Sigmoid colon (tissue), 7 donors: ENCODE measurements around the gene USP24. TPM values are rescaled to one million over a fixed set of nuclear protein-coding genes. Genes with fewer than 3 reads are reported as not detected.

Source experiments
- DNase-seq: peaks from one replicate; pipeline ENCODE4 v3.0.0-alpha.2; 2019
- H3K27ac ChIP-seq, 4 donors: fragments of 200-600 bp; sonication (generic); one replicate each; pipeline ENCODE4 v1.5.1; 2016 to 2019; ENCODE audit warnings: mild to moderate bottlenecking in 1 of 4
- H3K27me3 ChIP-seq, 3 donors: fragments of 200-600 bp; sonication (generic); one replicate each; pipeline ENCODE4 v1.5.1; 2019; ENCODE audit warnings: mild to moderate bottlenecking in 1 of 3
- H3K36me3 ChIP-seq, 4 donors: fragments of 200-600 bp; sonication (generic); one replicate each; pipeline ENCODE4 v1.5.1; 2016 to 2019
- H3K4me1 ChIP-seq, 4 donors: fragments of 200-600 bp; sonication (generic); one replicate each; pipeline ENCODE4 v1.5.1; 2017 to 2019
- H3K4me3 ChIP-seq, 4 donors: fragments of 200-600 bp; sonication (generic); one replicate each; pipeline ENCODE4 v1.5.1; 2017 to 2019; ENCODE audit warnings: mild to moderate bottlenecking in 2 of 4, moderate library complexity in 1 of 4
- H3K9me3 ChIP-seq, 4 donors: fragments of 200-600 bp in 3 of 4; sonication (generic) in 3 of 4; one replicate each; pipeline versions ENCODE4 v1.5.1 to v1.6.1; 2013 to 2019
- EP300 ChIP-seq, 4 donors: sonication (generic); formaldehyde crosslinking; IDR thresholded peaks; one replicate each; pipeline ENCODE4 v1.6.1; 2017; ENCODE audit warnings: antibody characterized with exemption in 4 of 4
- POLR2A ChIP-seq, 2 donors: fragments of 450-650 bp; IDR thresholded peaks; one replicate each; pipeline ENCODE4 v1.6.1; 2016; ENCODE audit warnings: antibody characterized with exemption in 2 of 2, mild to moderate bottlenecking in 2 of 2, moderate library complexity in 2 of 2
- POLR2AphosphoS5 ChIP-seq, 4 donors: sonication (generic); formaldehyde crosslinking; IDR thresholded peaks; one replicate each; pipeline ENCODE4 v1.6.1; 2017; ENCODE audit warnings: antibody characterized with exemption in 4 of 4
- WGBS, 2 donors: extraction: QIAGEN DNeasy Blood & Tissue Kit; methylation state at CpG; one replicate each; pipeline ENCODE4 v1.1.7; 2013; 5-methylcytosine and 5-hydroxymethylcytosine counted together
- intact Hi-C: fragments of 100-400 bp; cut with DNase I; formaldehyde crosslinking; loops from one replicate; pipeline ENCODE4 v1.15.1; 2023
- polyA plus RNA-seq, 3 donors: library from polyadenylated mRNA; stranded (reverse); fragments of 200-250 nt; gene quantifications; one replicate each; pipeline ENCODE4 v1.2.3, GENCODE V29; 2013
- total RNA-seq, 4 donors: library from RNA; depleted of rRNA; stranded (reverse); fragments of >200 nt; gene quantifications; one replicate each; pipeline ENCODE4 v1.1.0, GENCODE V29; 2016
- TF ChIP-seq, protein P1 (sequence below), 4 experiments: fragments of 450-650 bp in 3 of 4; fragments of 200-600 bp in 1 of 4; IDR thresholded peaks; one replicate each; pipeline ENCODE4 v1.5.1; 2016 to 2019; ENCODE audit warnings: antibody characterized with exemption in 4 of 4, mild to moderate bottlenecking in 3 of 4, moderate library complexity in 2 of 4
- donor health status: healthy with polysubstance abuse.
- donor health status: Bipolar disorder and iron deficiency.
- donor health status: healthy.

Gene USP24
- total and polyA plus RNA-seq, 7 donors, result 3.6 to 66.2 (median 46.4) TPM

DNA sequence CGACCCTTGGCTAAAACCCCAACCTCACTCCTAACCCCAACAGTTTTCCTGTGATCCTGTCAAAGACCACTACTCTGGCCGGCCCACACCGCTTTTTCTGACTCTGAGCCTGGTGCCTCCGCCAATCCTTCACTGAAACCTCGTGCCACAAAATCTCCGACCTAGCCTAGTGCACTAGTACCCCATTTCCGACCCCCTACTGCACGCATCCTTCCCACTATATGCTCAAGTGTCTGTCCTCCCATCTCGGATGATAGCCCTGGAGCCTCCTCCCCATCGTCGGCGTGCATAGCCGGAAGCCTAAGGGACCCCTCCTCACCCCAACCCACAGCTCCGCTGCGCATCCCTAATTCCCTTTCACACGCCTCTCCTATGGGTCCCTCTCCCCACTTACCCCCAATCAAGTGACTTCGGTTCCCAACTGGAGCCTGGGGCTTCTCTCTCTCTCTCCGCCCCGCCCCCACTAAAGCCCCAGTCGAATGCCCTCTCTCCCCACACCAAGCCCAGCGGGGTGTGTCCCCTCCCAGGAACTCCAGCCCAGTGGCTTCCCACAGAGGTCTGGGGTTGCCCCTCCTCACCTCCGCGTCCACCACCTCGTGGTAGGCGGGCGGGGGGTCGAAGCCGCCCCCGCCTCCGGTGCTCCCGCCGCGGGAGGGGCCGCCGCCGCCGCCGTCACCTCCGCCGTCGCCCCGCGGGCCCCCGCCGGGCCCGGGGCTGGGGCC is 791 bp downstream of the USP24 start:
- Histone ChIP-seq H3K27ac (peak overlapping the region; percentile 94 to 97 (median 96)), H3K4me1 (peaks cover 0 to 56% (median 43%) of the 10 kb centered on the region in 4 donors), H3K9me3 (no peaks in the 10 kb centered on the region), H3K4me3 (peak overlapping the region; percentile 61 to 93 (median 72)), H3K27me3 (no peaks in the 10 kb centered on the region), H3K36me3 (no peaks in the 10 kb centered on the region)
- intact Hi-C loops, result no loop called here
- WGBS, 2 donors, result 1% methylated on average over 46 of the region's 46 CpGs
- peak; percentile 71 for DNase-seq
- TF ChIP-seq POLR2AphosphoS5 (IDR thresholded peaks at IDR 0.05) (no peak), POLR2A (IDR thresholded peaks at IDR 0.05) (no peak), EP300 (IDR thresholded peaks at IDR 0.05) (no peak)
- TF ChIP-seq, protein P1, sequence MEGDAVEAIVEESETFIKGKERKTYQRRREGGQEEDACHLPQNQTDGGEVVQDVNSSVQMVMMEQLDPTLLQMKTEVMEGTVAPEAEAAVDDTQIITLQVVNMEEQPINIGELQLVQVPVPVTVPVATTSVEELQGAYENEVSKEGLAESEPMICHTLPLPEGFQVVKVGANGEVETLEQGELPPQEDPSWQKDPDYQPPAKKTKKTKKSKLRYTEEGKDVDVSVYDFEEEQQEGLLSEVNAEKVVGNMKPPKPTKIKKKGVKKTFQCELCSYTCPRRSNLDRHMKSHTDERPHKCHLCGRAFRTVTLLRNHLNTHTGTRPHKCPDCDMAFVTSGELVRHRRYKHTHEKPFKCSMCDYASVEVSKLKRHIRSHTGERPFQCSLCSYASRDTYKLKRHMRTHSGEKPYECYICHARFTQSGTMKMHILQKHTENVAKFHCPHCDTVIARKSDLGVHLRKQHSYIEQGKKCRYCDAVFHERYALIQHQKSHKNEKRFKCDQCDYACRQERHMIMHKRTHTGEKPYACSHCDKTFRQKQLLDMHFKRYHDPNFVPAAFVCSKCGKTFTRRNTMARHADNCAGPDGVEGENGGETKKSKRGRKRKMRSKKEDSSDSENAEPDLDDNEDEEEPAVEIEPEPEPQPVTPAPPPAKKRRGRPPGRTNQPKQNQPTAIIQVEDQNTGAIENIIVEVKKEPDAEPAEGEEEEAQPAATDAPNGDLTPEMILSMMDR (IDR thresholded peaks at IDR 0.05), result no peak

DNA sequence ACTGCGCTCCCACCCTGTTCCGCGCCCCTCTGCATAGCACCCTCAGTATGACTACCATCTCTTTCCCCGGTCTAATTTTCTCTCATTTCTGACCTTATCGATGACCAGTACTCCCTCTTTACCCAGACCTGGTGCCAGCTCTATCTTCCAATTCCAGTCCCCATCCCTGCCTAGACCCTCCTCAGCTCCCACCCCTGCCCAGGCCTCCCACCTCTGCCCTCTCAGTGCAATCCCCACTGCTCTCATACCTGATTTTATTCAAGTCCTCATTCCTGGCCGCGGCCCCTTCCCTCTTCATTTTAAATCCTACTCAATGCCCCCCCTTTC is 1.3 kb downstream of the USP24 start:
- TF ChIP-seq, protein P1 (IDR thresholded peaks at IDR 0.05), result no peak
- no peak for TF ChIP-seq POLR2AphosphoS5 (IDR thresholded peaks at IDR 0.05)
- no peak for TF ChIP-seq EP300 (IDR thresholded peaks at IDR 0.05)
- TF ChIP-seq POLR2A (IDR thresholded peaks at IDR 0.05), result no peak
- DNase-seq, result peak; percentile 63
- intact Hi-C loops, result no loop called here
- Histone ChIP-seq H3K27me3 (no peaks in the 10 kb centered on the region), H3K4me3 (peak overlapping the region; percentile 61 to 93 (median 72)), H3K4me1 (peaks cover 0 to 62% (median 48%) of the 10 kb centered on the region in 4 donors), H3K27ac (peak overlapping the region; percentile 94 to 97 (median 96)), H3K9me3 (no peaks in the 10 kb centered on the region), H3K36me3 (no peaks in the 10 kb centered on the region)
- 7 to 8% methylated on average over 7 of the region's 7 CpGs for WGBS, 2 donors

DNA sequence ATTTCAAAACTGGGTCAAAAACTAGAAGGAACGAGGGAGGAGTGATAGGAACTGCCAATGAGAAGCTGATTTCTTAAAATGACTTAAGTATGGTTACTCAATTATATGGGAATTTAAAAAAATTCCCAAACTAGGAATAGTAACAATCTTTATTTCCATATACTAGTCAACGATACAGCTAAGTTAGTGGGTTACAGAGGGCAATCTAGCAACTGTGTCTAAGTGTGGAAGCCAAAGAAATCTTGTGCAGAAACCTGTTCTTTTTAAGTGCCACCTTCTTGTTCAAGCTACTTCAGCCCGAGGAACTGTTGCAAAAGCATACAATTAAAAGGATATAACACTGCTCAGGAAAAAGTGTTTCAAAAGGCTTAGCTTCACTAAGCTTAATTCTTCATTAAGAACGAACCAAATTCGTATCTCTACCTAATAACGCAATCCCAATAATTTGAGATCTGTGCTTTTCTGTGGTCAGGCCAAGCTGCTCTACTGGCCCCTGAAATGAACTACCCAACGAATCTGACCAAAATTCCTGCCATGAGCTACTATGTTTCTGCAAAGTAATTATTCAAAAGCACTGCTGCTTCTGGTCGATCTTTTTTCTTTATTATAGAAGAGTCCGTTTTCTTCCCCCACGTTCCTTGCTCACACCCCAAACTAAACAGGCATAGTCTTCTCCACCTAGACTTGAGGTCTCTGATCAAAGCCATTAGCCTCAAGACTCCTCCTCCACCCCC is 1.8 kb downstream of the USP24 start:
- intact Hi-C loops, result no loop called here
- peaks cover 0 to 66% (median 54%) of the 10 kb centered on the region in 4 donors for H3K4me1 ChIP-seq
- peak overlapping the region; percentile 94 to 97 (median 96) for H3K27ac ChIP-seq
- no peak for DNase-seq
- no peaks in the 10 kb centered on the region for H3K27me3 ChIP-seq
- no peaks in the 10 kb centered on the region for H3K36me3 ChIP-seq
- H3K9me3 ChIP-seq, result no peaks in the 10 kb centered on the region
- H3K4me3 ChIP-seq, result peak overlapping the region; percentile 61 to 93 (median 72)
- 21 to 23% methylated on average over 10 of the region's 10 CpGs for WGBS, 2 donors
- TF ChIP-seq POLR2A (IDR thresholded peaks at IDR 0.05) (no peak), POLR2AphosphoS5 (IDR thresholded peaks at IDR 0.05) (no peak), EP300 (IDR thresholded peaks at IDR 0.05) (no peak)

DNA sequence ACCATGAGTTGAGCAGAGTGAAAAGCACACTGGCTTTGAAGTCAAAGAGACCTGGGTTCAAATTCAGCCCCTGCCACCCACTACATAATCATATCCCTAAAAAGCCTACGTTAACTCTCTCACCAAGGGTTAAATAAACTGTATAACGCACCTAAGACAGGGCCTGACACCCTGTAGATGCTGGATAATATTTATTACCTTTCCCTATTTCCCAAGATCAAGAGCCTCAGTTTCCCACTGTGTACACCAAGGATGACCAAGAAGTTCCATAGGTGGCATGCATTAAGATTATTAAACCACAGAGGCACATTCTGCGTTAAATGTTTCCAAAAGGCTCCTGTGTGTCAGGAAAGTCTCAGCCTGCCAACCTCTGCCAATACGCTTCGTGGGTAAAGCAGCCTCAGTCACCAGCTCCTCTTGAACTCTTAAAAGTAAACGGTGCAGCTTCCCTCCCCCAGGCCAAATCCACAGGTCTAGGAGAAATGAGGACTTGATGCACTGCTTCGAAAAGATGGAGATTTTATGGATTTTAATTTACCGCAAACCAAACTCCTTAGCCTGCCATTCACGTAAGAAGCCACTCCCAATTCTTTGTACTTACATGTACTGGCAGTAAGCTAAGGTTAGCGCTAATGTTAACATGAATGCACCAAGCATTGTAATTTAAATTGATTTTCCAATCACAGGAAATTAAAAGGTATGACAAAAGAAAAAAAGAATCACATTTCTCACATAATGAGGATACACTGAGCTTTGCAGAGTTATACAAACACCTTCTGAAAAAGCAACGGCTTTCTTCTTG is 2.6 kb downstream of the USP24 start:
- 32 to 34% methylated on average over 11 of the region's 11 CpGs for WGBS, 2 donors
- peak overlapping the region; percentile 94 to 97 (median 96) for H3K27ac ChIP-seq
- TF ChIP-seq, protein P1 (IDR thresholded peaks at IDR 0.05), result no peak
- TF ChIP-seq POLR2A (IDR thresholded peaks at IDR 0.05) (no peak), POLR2AphosphoS5 (IDR thresholded peaks at IDR 0.05) (no peak), EP300 (IDR thresholded peaks at IDR 0.05) (no peak)
- H3K4me1 ChIP-seq, result peaks cover 0 to 74% (median 60%) of the 10 kb centered on the region in 4 donors
- H3K36me3 ChIP-seq, result no peaks in the 10 kb centered on the region
- intact Hi-C loops, result no loop called here
- peak overlapping the region; percentile 61 to 93 (median 72) for H3K4me3 ChIP-seq
- no peaks in the 10 kb centered on the region for H3K9me3 ChIP-seq
- no peak for DNase-seq
- no peaks in the 10 kb centered on the region for H3K27me3 ChIP-seq
